ENCODE measurements around the gene ZYG11A.

- TF ChIP-seq ZNF132 (tag by site-specific recombination; IDR thresholded peaks at IDR 0.05; ENCODE audit: borderline replicate concordance) (no peak), ZNF473 (tag by site-specific recombination; IDR thresholded peaks at IDR 0.05) (no peak), ZNF335 (tag by site-specific recombination; conservative IDR thresholded peaks at IDR 0.05) (no peak), ZNF324 (tag by site-specific recombination; IDR thresholded peaks at IDR 0.05) (no peak), ZNF37A (tag by site-specific recombination; IDR thresholded peaks at IDR 0.05) (no peak), KLF10 (tag by site-specific recombination; IDR thresholded peaks at IDR 0.05) (no peak), ZNF274 (IDR thresholded peaks at IDR 0.05; ENCODE audit: low read length) (no peak), ZNF274 (tag by site-specific recombination; IDR thresholded peaks at IDR 0.05; ENCODE audit: borderline replicate concordance) (no peak), REST (tag by site-specific recombination; IDR thresholded peaks at IDR 0.05) (no peak), ZFP37 (tag by site-specific recombination; IDR thresholded peaks at IDR 0.05) (no peak), ZNF555 (tag by site-specific recombination; conservative IDR thresholded peaks at IDR 0.05) (no peak), ZNF292 (tag by site-specific recombination; IDR thresholded peaks at IDR 0.05; ENCODE audit: borderline replicate concordance, low read depth) (no peak)
- TF ChIP-seq, protein P1, sequence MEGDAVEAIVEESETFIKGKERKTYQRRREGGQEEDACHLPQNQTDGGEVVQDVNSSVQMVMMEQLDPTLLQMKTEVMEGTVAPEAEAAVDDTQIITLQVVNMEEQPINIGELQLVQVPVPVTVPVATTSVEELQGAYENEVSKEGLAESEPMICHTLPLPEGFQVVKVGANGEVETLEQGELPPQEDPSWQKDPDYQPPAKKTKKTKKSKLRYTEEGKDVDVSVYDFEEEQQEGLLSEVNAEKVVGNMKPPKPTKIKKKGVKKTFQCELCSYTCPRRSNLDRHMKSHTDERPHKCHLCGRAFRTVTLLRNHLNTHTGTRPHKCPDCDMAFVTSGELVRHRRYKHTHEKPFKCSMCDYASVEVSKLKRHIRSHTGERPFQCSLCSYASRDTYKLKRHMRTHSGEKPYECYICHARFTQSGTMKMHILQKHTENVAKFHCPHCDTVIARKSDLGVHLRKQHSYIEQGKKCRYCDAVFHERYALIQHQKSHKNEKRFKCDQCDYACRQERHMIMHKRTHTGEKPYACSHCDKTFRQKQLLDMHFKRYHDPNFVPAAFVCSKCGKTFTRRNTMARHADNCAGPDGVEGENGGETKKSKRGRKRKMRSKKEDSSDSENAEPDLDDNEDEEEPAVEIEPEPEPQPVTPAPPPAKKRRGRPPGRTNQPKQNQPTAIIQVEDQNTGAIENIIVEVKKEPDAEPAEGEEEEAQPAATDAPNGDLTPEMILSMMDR (tag by site-specific recombination; IDR thresholded peaks at IDR 0.05), result no peak
These were observed 72.8 kb downstream of the ZYG11A start for GRCh38 chr1:52915211-52915854.
